ENCODE data around the gene DLX6. TPM values are rescaled to one million over a fixed set of nuclear protein-coding genes. Genes with fewer than 3 reads are reported as not detected.

DLX6 gene
- total RNA-seq (not detected), polyA plus RNA-seq (not detected)
- long read RNA-seq, donor 1: 0 reads
- long read RNA-seq, donor 2: 0 reads

DNA sequence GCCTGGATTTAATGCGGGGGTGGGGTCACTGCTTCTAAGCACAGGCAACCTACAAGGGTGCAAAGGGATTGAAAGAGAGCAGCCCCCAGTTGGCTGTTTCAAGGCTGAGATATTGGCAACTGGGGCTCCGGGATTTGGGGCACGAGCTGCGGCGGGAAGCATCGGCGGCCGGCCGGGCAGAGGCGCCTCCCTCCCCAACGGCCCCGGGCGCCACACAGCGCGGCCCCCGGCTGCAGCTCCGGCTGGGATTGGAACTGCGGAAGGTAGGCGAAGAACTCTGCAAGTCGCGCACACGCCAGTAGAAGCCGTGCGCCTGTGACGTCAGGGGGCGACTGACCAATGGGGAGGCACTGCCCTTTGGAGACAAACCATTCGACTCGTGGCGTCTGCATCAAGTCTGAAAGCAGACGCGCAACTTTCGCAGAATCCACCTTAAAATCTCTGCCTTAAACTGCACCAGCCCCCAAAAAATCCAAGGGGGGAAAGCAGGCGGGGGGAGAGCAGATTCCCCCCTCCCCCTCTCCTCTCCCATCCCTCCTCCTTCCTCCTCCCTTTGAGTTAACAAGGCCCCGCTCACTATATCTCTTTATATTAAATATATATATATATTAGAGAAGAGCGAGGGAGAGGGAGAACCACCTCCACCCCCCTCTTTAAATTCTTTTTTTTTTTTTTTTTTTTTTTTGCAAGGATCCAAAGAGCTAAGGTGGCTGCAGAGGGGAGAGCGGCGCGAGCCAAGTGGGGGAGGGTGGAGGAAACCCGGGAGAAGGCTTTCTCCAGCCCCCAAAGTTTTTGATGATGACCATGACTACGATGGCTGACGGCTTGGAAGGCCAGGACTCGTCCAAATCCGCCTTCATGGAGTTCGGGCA lies at the start of gene DLX6:
Gene DLX6 (plus strand): TSS at position 371 of the 872 bp plus-strand sequence. CDS start 425 bp downstream, at position 796.
- Histone ChIP-seq H3K9me3 (no peaks in the 10 kb centered on the region), H3K36me3 (ENCODE audit: insufficient read depth in 1 of 2, low read depth in 1 of 2) (no peaks in the 10 kb centered on the region), H3K4me3 (peak within 1 kb of the TSS; percentile 55), H3K27ac (no peak within 1 kb of the TSS), H3K4me1 (peaks cover 11% of the 10 kb centered on the region), H3K27me3 (ENCODE audit: insufficient read depth in 3 of 3, low read length in 2 of 3) (peaks cover 3 to 99% (median 50%) of the 10 kb centered on the region in 3 donors)
- DNase-seq (no peak), ATAC-seq (peak in 1 of 4 donors; percentile 44)
- no peak for TF ChIP-seq CTCF (IDR thresholded peaks at IDR 0.05)
- intact Hi-C loops (cut with DNase I): no loop called here
- 1 to 2% (median 1%) methylated on average over 43 to 44 of the region's 44 CpGs for WGBS, 3 donors

- no peak for TF ChIP-seq CTCF (IDR thresholded peaks at IDR 0.05)
- DNase-seq (no peak), ATAC-seq (no peak)
- intact Hi-C loops (cut with DNase I): no loop called here
- Histone ChIP-seq H3K27me3 (ENCODE audit: insufficient read depth in 3 of 3, low read length in 2 of 3) (peaks cover 0 to 7% (median 3%) of the 10 kb centered on the region in 3 donors), H3K36me3 (ENCODE audit: insufficient read depth in 1 of 2, low read depth in 1 of 2) (no peaks in the 10 kb centered on the region), H3K9me3 (no peaks in the 10 kb centered on the region), H3K27ac (no peak overlapping the region), H3K4me3 (no peak overlapping the region), H3K4me1 (no peaks in the 10 kb centered on the region)
Observed at GRCh38 chr7:96959135-96959534, 46.2 kb upstream of the DLX6 start.

DNA sequence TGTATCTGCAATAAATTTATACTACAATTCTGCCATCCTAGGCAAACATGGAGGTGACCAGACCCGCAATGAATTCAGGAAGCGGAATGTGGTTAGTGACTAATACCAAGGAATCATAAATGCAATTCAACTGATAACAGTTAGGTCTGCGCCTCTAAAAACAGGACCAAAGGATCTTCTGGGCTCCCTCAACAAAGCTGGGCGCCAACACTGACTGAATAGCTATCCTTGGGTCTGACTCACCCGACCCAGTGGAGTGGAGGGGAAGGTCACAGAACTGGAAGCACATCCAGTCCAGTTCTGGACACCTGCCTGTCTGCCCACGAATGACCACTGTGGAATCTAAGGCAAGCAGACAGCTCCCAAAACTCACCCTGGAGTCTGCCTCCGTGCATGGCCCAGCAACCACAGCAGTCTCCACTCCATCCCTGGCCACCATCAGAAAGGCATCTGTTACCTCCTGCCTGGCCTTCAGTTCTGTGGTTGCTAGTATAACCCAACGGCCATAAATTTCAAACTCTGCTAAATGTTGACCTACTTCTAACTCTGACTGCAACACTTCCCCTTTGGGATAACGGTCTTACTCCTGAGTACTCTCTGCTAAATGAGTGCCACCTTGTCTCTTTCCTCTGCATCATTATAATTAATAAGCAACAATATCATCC lies 43.0 kb upstream of the DLX6 start:
- no peaks in the 10 kb centered on the region for H3K4me1 ChIP-seq
- intact Hi-C loops (cut with DNase I): no loop called here
- 69 to 78% (median 69%) methylated on average over 9 of the region's 9 CpGs for WGBS, 3 donors
- peaks cover 0 to 24% (median 3%) of the 10 kb centered on the region in 3 donors for H3K27me3 ChIP-seq (ENCODE audit: insufficient read depth in 3 of 3, low read length in 2 of 3)
- no peak overlapping the region for H3K27ac ChIP-seq
- no peak for TF ChIP-seq CTCF (IDR thresholded peaks at IDR 0.05)
- ATAC-seq (no peak), DNase-seq (peak; percentile 19 to 38)
- H3K36me3 ChIP-seq (ENCODE audit: insufficient read depth in 1 of 2, low read depth in 1 of 2): no peaks in the 10 kb centered on the region
- no peaks in the 10 kb centered on the region for H3K9me3 ChIP-seq
- H3K4me3 ChIP-seq: no peak overlapping the region

GRCh38 chr7:96968981-96969380 lies 36.4 kb upstream of the DLX6 start:
- no peaks in the 10 kb centered on the region for H3K9me3 ChIP-seq
- H3K27ac ChIP-seq: no peak overlapping the region
- peaks cover 0 to 41% (median 0%) of the 10 kb centered on the region in 3 donors for H3K27me3 ChIP-seq (ENCODE audit: insufficient read depth in 3 of 3, low read length in 2 of 3)
- WGBS, 3 donors: 74 to 76% (median 76%) methylated on average over 2 of the region's 2 CpGs
- no peak for DNase-seq
- no peaks in the 10 kb centered on the region for H3K4me1 ChIP-seq
- no peaks in the 10 kb centered on the region for H3K36me3 ChIP-seq (ENCODE audit: insufficient read depth in 1 of 2, low read depth in 1 of 2)
- no peak for ATAC-seq
- TF ChIP-seq CTCF (IDR thresholded peaks at IDR 0.05): no peak
- no peak overlapping the region for H3K4me3 ChIP-seq
- intact Hi-C loops (cut with DNase I): no loop called here

All from psoas muscle (tissue), 8 donors.